Spleen (tissue), 11 donors: Measurements from ENCODE around the gene PCGF2. TPM values are rescaled to one million over a fixed set of nuclear protein-coding genes. Genes with fewer than 3 reads are reported as not detected.

ENCODE experiments used
- DNase-seq: peaks from one replicate; pipeline ENCODE4 v3.0.0-alpha.2; 2020
- H3K27ac ChIP-seq, 8 donors: fragments of 200-600 bp; sonication (generic) in 7 of 8; 1 replicate in 4 of 8; 2 replicates in 4 of 8; pipeline versions ENCODE4 v1.5.0 to v1.8.0; 2016 to 2021; ENCODE audit warnings: inconsistent platforms in 4 of 8, mild to moderate bottlenecking in 4 of 8, moderate library complexity in 1 of 8
- H3K27me3 ChIP-seq, 7 donors: fragments of 200-600 bp; sonication (generic) in 6 of 7; replicated peaks in 1 of 7; 1 replicate in 4 of 7; 2 replicates in 3 of 7; pipeline versions ENCODE4 v1.5.0 to v1.8.0; 2016 to 2021; ENCODE audit warnings: inconsistent platforms in 3 of 7, mild to moderate bottlenecking in 1 of 7
- H3K36me3 ChIP-seq, 6 donors: fragments of 200-600 bp; sonication (generic) in 5 of 6; 1 replicate in 4 of 6; 2 replicates in 2 of 6; pipeline versions ENCODE4 v1.5.0 to v1.8.0; 2016 to 2021; ENCODE audit warnings: inconsistent platforms in 2 of 6
- H3K4me1 ChIP-seq, 6 donors: fragments of 200-600 bp; sonication (generic) in 5 of 6; 1 replicate in 3 of 6; 2 replicates in 3 of 6; pipeline versions ENCODE4 v1.5.0 to v1.8.0; 2016 to 2021; ENCODE audit warnings: inconsistent platforms in 3 of 6
- H3K4me3 ChIP-seq, 8 donors: fragments of 200-600 bp; sonication (generic) in 7 of 8; 1 replicate in 4 of 8; 2 replicates in 4 of 8; pipeline versions ENCODE4 v1.5.0 to v1.8.0; 2016 to 2021; ENCODE audit warnings: inconsistent platforms in 4 of 8, mild to moderate bottlenecking in 4 of 8, moderate library complexity in 2 of 8
- H3K9me3 ChIP-seq, 8 donors: fragments of 200-600 bp; sonication (generic) in 7 of 8; 1 replicate in 4 of 8; 2 replicates in 4 of 8; pipeline versions ENCODE4 v1.5.0 to v1.8.0; 2016 to 2021; ENCODE audit warnings: inconsistent platforms in 4 of 8
- CTCF ChIP-seq, 11 experiments: fragments of 200-600 bp in 7 of 11; fragments of 450-650 bp in 4 of 11; sonication (generic) in 4 of 11; IDR thresholded peaks in 8 of 11; conservative IDR thresholded peaks in 3 of 11; 1 replicate in 7 of 11; 2 replicates in 4 of 11; pipeline versions ENCODE4 v1.4.0 to v1.8.0; 2016 to 2021; ENCODE audit warnings: antibody characterized with exemption in 11 of 11, inconsistent platforms in 4 of 11, mild to moderate bottlenecking in 1 of 11
- POLR2A ChIP-seq, 3 donors: fragments of 450-650 bp; IDR thresholded peaks; one replicate each; pipeline ENCODE4 v1.5.1; 2017; ENCODE audit warnings: antibody characterized with exemption in 3 of 3, mild to moderate bottlenecking in 1 of 3
- POLR2AphosphoS5 ChIP-seq, 3 donors: sonication (generic); formaldehyde crosslinking; IDR thresholded peaks; one replicate each; pipeline ENCODE4 v1.5.1; 2017; ENCODE audit warnings: antibody characterized with exemption in 3 of 3
- WGBS, 5 donors: extraction: QIAGEN DNeasy Blood & Tissue Kit in 3 of 5; methylation state at CpG; one replicate each; pipeline versions ENCODE4 v1.1.5 to v1.1.7; 2013 to 2018; 5-methylcytosine and 5-hydroxymethylcytosine counted together
- intact Hi-C: fragments of 100-400 bp; cut with DNase I; formaldehyde crosslinking; loops from one replicate; pipeline ENCODE4 v1.15.0; 2023; ENCODE audit warnings: low total_unique reads
- polyA plus RNA-seq, 3 donors: library from polyadenylated mRNA; stranded (reverse); fragments of 200-250 nt; gene quantifications; one replicate each; pipeline ENCODE4 v1.2.1, GENCODE V29; 2013
- total RNA-seq, 7 donors: library from RNA; depleted of rRNA in 3 of 7; stranded (reverse); fragments of >200 nt in 3 of 7; fragmentation: NEBNext Ultra II Directional in 4 of 7; extraction: Animal tissue kit (Norgen Biotek cat#: 25700) in 4 of 7; gene quantifications; one replicate each; pipeline versions ENCODE4 v1.1.0 to v1.2.1, GENCODE V29; 2016 to 2021
- donor health status: healthy with polysubstance abuse.
- donor health status: DM: no; HTN: no; CAD: no; lungs with moderate emphysema.
- donor health status: DM: no; HTN: no; CAD: no.
- donor health status: Bipolar disorder and iron deficiency.
- donor health status: healthy.
- donor health status: DM: no; HTN: no; CAD: no.
- donor health status: DM: yes; HTN: yes; CAD: no.

Gene PCGF2
- total and polyA plus RNA-seq, 10 donors: 13.1 to 57.6 (median 25.7) TPM

- Histone ChIP-seq H3K9me3 (no peaks in the 10 kb centered on the region), H3K27ac (no peak overlapping the region), H3K36me3 (peaks cover 5 to 72% (median 60%) of the 10 kb centered on the region in 6 donors), H3K27me3 (peaks cover 0 to 8% (median 0%) of the 10 kb centered on the region in 7 donors), H3K4me1 (peaks cover 11 to 76% (median 32%) of the 10 kb centered on the region in 6 donors), H3K4me3 (no peak overlapping the region)
- intact Hi-C loops: no loop called here
- DNase-seq: no peak
- TF ChIP-seq POLR2A (IDR thresholded peaks at IDR 0.05) (no peak), POLR2AphosphoS5 (IDR thresholded peaks at IDR 0.05) (peak in 2 of 3 donors; percentile 33 to 37)
- WGBS, 5 donors: 88 to 94% (median 93%) methylated on average over 13 to 18 of the region's 18 CpGs
These were observed 38.9 kb downstream of the PCGF2 start for GRCh38 chr17:38709104-38709820.

- 80 to 90% (median 82%) methylated on average over 19 to 21 of the region's 21 CpGs for WGBS, 5 donors
- intact Hi-C loops: no loop called here
These were observed 40.3 kb downstream of the PCGF2 start for GRCh38 chr17:38707678-38708351.

GRCh38 chr17:38706505-38707216, 41.5 kb downstream of the PCGF2 start:
- Histone ChIP-seq H3K36me3 (peaks cover 0 to 46% (median 35%) of the 10 kb centered on the region in 6 donors), H3K9me3 (no peaks in the 10 kb centered on the region), H3K27ac (peak overlapping the region; percentile 70 to 99 (median 97)), H3K4me1 (peaks cover 11 to 85% (median 50%) of the 10 kb centered on the region in 6 donors), H3K4me3 (peak overlapping the region; percentile 71 to 92 (median 85)), H3K27me3 (peaks cover 0 to 8% (median 0%) of the 10 kb centered on the region in 7 donors)
- WGBS, 5 donors: 8 to 18% (median 14%) methylated on average over 18 to 20 of the region's 20 CpGs
- no peak for DNase-seq
- TF ChIP-seq POLR2A (IDR thresholded peaks at IDR 0.05) (no peak), CTCF (IDR thresholded peaks at IDR 0.05 in 8 of 11, conservative IDR thresholded peaks at IDR 0.05 in 3 of 11) (no peak), POLR2AphosphoS5 (IDR thresholded peaks at IDR 0.05) (peak in 1 of 3 donors; percentile 29)
- intact Hi-C loops: no loop called here

More at GRCh38 chr17:38707678-38708351, 40.3 kb downstream of the PCGF2 start:
- Histone ChIP-seq H3K4me1 (peaks cover 11 to 83% (median 45%) of the 10 kb centered on the region in 6 donors), H3K9me3 (no peaks in the 10 kb centered on the region), H3K4me3 (peak overlapping the region in 3 of 8 donors; percentile 71 to 86 (median 85)), H3K27me3 (peaks cover 0 to 8% (median 0%) of the 10 kb centered on the region in 7 donors), H3K27ac (peak overlapping the region in 3 of 8 donors; percentile 98 to 99 (median 98)), H3K36me3 (peaks cover 5 to 58% (median 47%) of the 10 kb centered on the region in 6 donors)
- TF ChIP-seq POLR2AphosphoS5 (IDR thresholded peaks at IDR 0.05) (peak in 2 of 3 donors; percentile 21 to 53), CTCF (IDR thresholded peaks at IDR 0.05 in 8 of 11, conservative IDR thresholded peaks at IDR 0.05 in 3 of 11) (no peak)
- DNase-seq: no peak

- intact Hi-C loops: no loop called here
- TF ChIP-seq CTCF (IDR thresholded peaks at IDR 0.05 in 8 of 11, conservative IDR thresholded peaks at IDR 0.05 in 3 of 11): no peak
- peak in 1 of 3 donors; percentile 21 for TF ChIP-seq POLR2AphosphoS5 (IDR thresholded peaks at IDR 0.05)
- TF ChIP-seq POLR2A (IDR thresholded peaks at IDR 0.05): peak in 1 of 3 donors; percentile 23
- Histone ChIP-seq H3K27me3 (peaks cover 0 to 8% (median 0%) of the 10 kb centered on the region in 7 donors), H3K36me3 (peaks cover 0 to 39% (median 28%) of the 10 kb centered on the region in 6 donors), H3K4me3 (peak overlapping the region; percentile 71 to 92 (median 85)), H3K9me3 (no peaks in the 10 kb centered on the region), H3K27ac (peak overlapping the region; percentile 70 to 99 (median 97)), H3K4me1 (peaks cover 18 to 85% (median 57%) of the 10 kb centered on the region in 6 donors)
- WGBS, 5 donors: 0 to 2% (median 1%) methylated on average over 24 to 38 of the region's 38 CpGs
- DNase-seq: peak; percentile 87
These were observed 42.2 kb downstream of the PCGF2 start for GRCh38 chr17:38705803-38706504.
